Activated gamma-delta T cell (primary cell): ENCODE results near the gene HOTAIR.

Source experiments
- DNase-seq: peaks from one replicate; lab custom pipeline; 2025; lab: John Stamatoyannopoulos, UW

The HOTAIR gene

GRCh38 chr12:53988541-53989226 lies 13.9 kb upstream of the HOTAIR start:
- DNase-seq, result no peak

DNA sequence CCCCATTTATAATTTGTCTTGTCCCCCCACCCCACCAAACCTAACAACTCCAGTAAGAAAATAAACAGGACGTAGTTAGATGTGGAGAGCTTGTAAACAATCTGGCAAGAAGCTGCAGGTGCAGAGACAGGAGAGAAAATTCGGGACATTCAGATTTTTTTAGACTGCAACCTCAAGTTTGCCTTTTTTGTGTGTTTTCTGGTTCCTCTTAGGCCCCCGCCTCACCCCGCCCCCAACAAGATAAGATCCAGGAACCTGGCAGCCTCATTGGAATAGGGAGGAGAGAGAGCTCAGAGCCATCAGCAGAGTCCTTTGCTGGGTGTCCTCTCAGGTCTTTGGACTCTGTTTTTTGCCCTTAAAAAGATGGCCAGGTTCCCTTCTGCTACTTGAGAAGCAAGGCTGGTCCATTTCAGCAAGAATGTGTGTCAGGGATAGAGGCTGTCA lies 13.1 kb upstream of the HOTAIR start:
- no peak for DNase-seq

GRCh38 chr12:53986686-53987483 lies 12.1 kb upstream of the HOTAIR start:
- no peak for DNase-seq

DNA sequence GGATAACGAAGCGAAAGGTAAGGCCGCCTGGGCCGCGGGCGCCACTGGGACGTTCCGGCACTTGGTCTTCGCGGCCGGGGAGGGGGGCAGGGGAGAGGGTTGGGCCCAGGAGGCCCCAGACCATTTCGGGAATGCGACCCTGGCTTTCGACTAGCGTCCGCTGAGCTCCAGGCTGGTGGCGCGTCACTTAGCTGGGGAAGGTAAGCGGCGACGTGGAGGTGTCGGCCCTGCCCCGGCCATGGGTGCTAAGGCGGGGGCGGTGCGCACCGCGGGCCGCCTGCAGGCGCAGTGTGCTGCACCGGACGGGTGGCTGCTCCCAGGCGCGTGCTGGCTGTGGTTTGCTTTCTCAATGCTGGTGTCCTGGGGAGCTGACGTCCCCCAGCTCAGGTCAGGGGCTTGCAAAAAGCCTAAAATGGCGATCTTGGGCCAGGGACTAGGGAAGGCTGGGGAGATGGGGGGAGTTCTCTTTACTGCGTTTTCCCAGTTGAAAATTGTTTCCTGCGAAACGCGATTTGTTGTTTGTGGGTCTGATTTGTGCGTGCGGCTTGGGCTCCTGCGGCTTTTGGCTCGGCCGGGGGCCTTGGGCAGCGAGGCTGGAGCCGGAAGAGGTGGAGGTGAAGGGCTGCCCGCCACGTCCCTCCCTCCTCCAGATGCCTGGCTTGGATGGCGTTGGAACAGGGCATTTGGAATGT lies 11.4 kb upstream of the HOTAIR start:
- no peak for DNase-seq

GRCh38 chr12:53985692-53985993 lies 10.9 kb upstream of the HOTAIR start:
- no peak for DNase-seq

GRCh38 chr12:53984901-53985691 lies 10.3 kb upstream of the HOTAIR start, which contains the start of gene HOXC10:
Gene HOXC10, plus strand, starts transcription at chr12:53985146. Its CDS starts 114 bp downstream, at chr12:53985260.
- DNase-seq, result peak; percentile 32

DNA sequence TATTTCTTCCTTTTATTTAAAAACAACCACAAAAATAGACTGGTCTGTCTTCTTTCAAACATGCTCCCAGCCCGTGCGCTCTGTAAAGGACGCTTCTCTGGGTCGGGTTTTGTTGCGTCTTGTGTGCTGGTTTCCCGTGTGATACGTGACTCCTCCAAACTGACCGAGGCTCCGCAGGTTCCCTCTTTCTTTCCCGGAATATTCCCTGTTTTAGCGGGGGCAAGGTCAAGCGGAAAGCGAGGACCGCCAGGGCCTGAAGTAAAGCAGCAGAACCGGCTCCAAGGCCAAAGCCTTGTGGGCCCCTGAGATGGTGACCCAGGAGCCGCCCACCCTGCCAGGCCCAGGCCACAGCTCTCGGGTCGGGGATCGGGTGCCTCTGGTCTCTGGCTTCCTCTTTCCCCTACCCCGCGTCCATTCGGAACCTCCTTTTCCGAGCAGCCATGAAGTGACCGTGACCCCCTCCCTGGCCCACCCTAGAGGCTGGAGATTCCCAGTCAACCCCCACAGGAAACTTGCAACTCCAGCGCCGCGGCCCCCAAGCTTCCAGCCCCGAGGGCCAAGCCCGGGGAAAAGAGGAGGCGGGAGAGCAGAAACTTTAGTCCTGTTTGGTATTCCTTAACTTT lies 9.3 kb upstream of the HOTAIR start:
- DNase-seq, result no peak

- DNase-seq, result no peak
These were observed 8.8 kb upstream of the HOTAIR start for GRCh38 chr12:53983568-53983949.

GRCh38 chr12:53982648-53983567 lies 8.2 kb upstream of the HOTAIR start:
- DNase-seq, result no peak

- DNase-seq, result no peak
These were observed 7.1 kb upstream of the HOTAIR start for GRCh38 chr12:53981634-53982565.

GRCh38 chr12:53980802-53981496 lies 6.2 kb upstream of the HOTAIR start:
- no peak for DNase-seq

DNA sequence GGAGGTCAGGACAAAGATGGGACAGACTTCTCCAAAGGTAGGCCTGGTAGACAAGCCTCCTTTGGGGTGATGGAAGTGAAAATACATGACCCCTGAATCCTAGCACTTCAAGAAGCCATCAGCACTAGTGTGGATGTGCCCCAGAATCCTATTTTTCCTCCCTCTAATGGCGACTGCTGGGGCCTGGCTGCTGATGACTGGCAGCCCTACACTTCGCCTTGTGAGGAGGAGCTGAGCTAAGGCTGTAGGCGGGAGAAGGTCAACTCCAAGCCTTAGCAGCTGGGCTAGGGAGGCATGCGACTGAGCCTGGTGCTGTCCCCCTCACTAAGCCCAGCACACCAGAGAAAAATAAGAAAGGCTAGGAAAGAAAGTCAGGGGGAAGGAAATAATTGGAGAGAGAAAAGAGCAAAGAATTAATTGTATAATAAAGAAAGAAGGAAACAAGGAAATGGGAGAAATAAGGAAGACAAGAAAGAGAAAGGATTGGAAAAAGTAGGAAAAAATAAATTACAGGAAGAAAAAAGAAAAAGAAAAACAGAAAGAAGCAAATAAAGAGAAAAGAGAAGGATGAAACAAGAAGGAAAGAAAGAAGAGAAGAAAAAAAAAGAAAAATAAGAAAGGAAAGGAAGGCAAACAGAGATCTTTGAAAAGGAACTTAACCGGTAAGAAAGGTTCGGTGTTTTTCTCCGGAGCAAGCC lies 5.5 kb upstream of the HOTAIR start:
- no peak for DNase-seq

DNA sequence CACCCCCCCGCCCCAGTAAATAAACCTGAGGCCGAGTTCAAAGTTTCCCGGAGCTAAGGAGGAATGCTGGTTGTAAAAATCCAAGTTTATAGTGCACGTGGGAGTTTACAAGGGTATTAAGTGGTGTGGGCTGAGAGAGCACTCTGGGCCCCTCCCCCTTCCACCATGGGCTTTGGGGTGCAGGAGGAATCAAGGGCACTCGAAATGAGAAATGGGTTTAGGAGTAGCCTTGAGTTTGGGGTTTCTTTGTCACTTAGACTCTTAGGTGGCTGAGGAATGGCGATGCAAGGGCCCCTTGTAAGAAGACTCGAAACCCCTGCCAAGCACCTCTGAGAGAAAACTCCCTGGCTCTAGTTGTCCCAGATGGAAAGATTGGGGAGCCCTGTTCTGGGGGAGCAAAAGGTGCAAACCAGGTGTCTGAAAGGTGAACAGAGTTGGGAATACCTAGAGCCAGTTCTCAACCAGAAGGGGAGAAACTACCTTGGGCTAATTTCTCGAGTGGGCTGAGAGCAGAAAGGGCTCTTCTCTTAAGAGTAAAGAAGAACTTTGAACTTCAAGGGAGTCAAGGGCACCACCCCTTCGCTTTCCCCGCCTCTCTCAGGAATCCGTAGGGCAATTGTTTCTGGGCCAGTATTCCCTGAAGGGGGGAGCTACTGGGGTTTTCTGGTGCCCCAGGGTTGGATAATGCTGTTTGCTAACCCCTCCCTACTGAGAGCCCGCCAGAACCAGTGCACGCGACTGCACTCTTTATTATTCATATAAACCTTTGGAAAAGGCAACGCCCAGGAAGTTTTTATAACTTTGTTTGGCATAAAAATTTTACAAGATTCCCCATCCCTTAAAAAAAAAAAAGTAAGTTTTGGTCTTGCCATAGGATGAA lies 4.0 kb upstream of the HOTAIR start:
- DNase-seq, result no peak

GRCh38 chr12:53977596-53978445 lies 3.1 kb upstream of the HOTAIR start:
- DNase-seq, result no peak

GRCh38 chr12:53976823-53977595 lies 2.3 kb upstream of the HOTAIR start:
- no peak for DNase-seq
